GM23338 (cell line): ENCODE data around the gene COA7. TPM values are rescaled to one million over a fixed set of nuclear protein-coding genes. Genes with fewer than 3 reads are reported as not detected.

Experiments used
- ATAC-seq: fragments of 200-7000 bp; cut with Tn5 transposase; 3 replicates; pipeline ENCODE4 v1.9.1; 2020
- DNase-seq: peaks from one replicate; pipeline ENCODE4 v3.0.0-alpha.2; 2015; ENCODE audit warnings: low spot score
- H2AFZ ChIP-seq: fragments of 200-600 bp; sonication (generic); 2 replicates; pipeline ENCODE4 v1.8.0; 2016; ENCODE audit warnings: antibody characterized with exemption, mild to moderate bottlenecking, moderate library complexity
- H3F3A ChIP-seq: fragments of 200-600 bp; sonication (generic); replicated peaks from 2 replicates; pipeline ENCODE4 v1.8.0; 2017; ENCODE audit warnings: antibody characterized with exemption, mixed run types, low read depth
- H3K27ac ChIP-seq: fragments of 200-600 bp; sonication (generic); 2 replicates; pipeline ENCODE4 v1.6.1; 2016; ENCODE audit warnings: low read depth
- H3K27me3 ChIP-seq: fragments of 200-600 bp; sonication (generic); 2 replicates; pipeline ENCODE4 v1.8.0; 2016; ENCODE audit warnings: mild to moderate bottlenecking, mixed run types, moderate library complexity; ENCODE audit not compliant: insufficient read depth
- H3K36me3 ChIP-seq: fragments of 200-600 bp; sonication (generic); 2 replicates; pipeline ENCODE4 v1.8.0; 2016; ENCODE audit warnings: mild to moderate bottlenecking; ENCODE audit not compliant: insufficient read depth
- H3K4me1 ChIP-seq: fragments of 200-600 bp; sonication (generic); 2 replicates; pipeline ENCODE4 v1.8.0; 2016; ENCODE audit warnings: mild to moderate bottlenecking, moderate library complexity; ENCODE audit not compliant: insufficient read depth
- H3K4me2 ChIP-seq: fragments of 200-600 bp; sonication (generic); 2 replicates; pipeline ENCODE4 v1.7.1; 2017; ENCODE audit warnings: mixed run types
- H3K4me3 ChIP-seq: fragments of 200-600 bp; sonication (generic); 2 replicates; pipeline ENCODE4 v1.6.1; 2016; ENCODE audit warnings: mixed run types
- H3K79me2 ChIP-seq: fragments of 200-600 bp; sonication (generic); replicated peaks from 2 replicates; pipeline ENCODE4 v1.8.0; 2017; ENCODE audit warnings: mild to moderate bottlenecking; ENCODE audit not compliant: insufficient read depth
- H3K9me2 ChIP-seq: fragments of 200-600 bp; sonication (generic); 2 replicates; pipeline ENCODE4 v1.8.0; 2017; ENCODE audit not compliant: insufficient read depth
- H4K20me1 ChIP-seq: fragments of 200-600 bp; sonication (generic); replicated peaks from 2 replicates; pipeline ENCODE4 v1.8.0; 2017; ENCODE audit warnings: mild to moderate bottlenecking; ENCODE audit not compliant: insufficient read depth
- H3K27ac Mint-ChIP-seq: 2 replicates; pipeline ENCODE4 v1.8.0; 2020; ENCODE audit warnings: inconsistent platforms, mild to moderate bottlenecking, moderate library complexity, mixed read lengths
- H3K27me3 Mint-ChIP-seq: 3 replicates; pipeline ENCODE4 v1.8.0; 2022; ENCODE audit warnings: low read depth, mild to moderate bottlenecking, moderate library complexity, mixed read lengths, inconsistent platforms; ENCODE audit not compliant: insufficient read depth, poor library complexity
- H3K36me3 Mint-ChIP-seq: 3 replicates; pipeline ENCODE4 v1.8.0; 2021; ENCODE audit warnings: low read depth, mild to moderate bottlenecking, inconsistent platforms, moderate library complexity, mixed read lengths
- H3K4me1 Mint-ChIP-seq: 3 replicates; pipeline ENCODE4 v1.8.0; 2020; ENCODE audit warnings: mild to moderate bottlenecking, inconsistent platforms, mixed read lengths
- H3K4me3 Mint-ChIP-seq: 3 replicates; pipeline ENCODE4 v1.8.0; 2021; ENCODE audit warnings: moderate library complexity, mild to moderate bottlenecking, inconsistent platforms, mixed read lengths
- H3K9me3 Mint-ChIP-seq: 3 replicates; pipeline ENCODE4 v1.8.0; 2020; ENCODE audit warnings: moderate library complexity, mild to moderate bottlenecking, inconsistent platforms, mixed read lengths
- CREB1 ChIP-seq: fragments of 250-450 bp; sonication (Bioruptor Pico); IDR thresholded peaks from 2 replicates; pipeline ENCODE4 v1.5.0; 2020; ENCODE audit warnings: low read depth, mild to moderate bottlenecking, moderate library complexity
- EZH2 ChIP-seq: fragments of 200-600 bp; sonication (generic); IDR thresholded peaks from one replicate; pipeline ENCODE4 v1.8.0; 2017; ENCODE audit warnings: antibody characterized with exemption, mild to moderate bottlenecking, low read depth; ENCODE audit not compliant: unreplicated experiment
- EZH2phosphoT487 ChIP-seq: fragments of 200-600 bp; sonication (generic); IDR thresholded peaks from one replicate; pipeline ENCODE4 v1.8.1; 2018; ENCODE audit warnings: antibody characterized with exemption; ENCODE audit not compliant: unreplicated experiment
- JUNB ChIP-seq: IDR thresholded peaks from one replicate; pipeline ENCODE4 v1.6.1; 2016; ENCODE audit warnings: antibody characterized with exemption; ENCODE audit not compliant: unreplicated experiment
- NANOG ChIP-seq: IDR thresholded peaks from 2 replicates; pipeline ENCODE4 v1.6.1; 2016; ENCODE audit warnings: antibody characterized with exemption, borderline replicate concordance
- POLR2AphosphoS5 ChIP-seq: IDR thresholded peaks from 2 replicates; pipeline ENCODE4 v1.6.1; 2016; ENCODE audit warnings: antibody characterized with exemption, low read depth
- REST ChIP-seq: IDR thresholded peaks from one replicate; pipeline ENCODE4 v1.6.1; 2018; ENCODE audit warnings: antibody characterized with exemption; ENCODE audit not compliant: unreplicated experiment
- STAT1 ChIP-seq: IDR thresholded peaks from one replicate; pipeline ENCODE4 v1.6.1; 2016; ENCODE audit warnings: antibody characterized with exemption; ENCODE audit not compliant: unreplicated experiment
- ZNF331 ChIP-seq: fragments of 250-450 bp; sonication (Bioruptor Pico); IDR thresholded peaks from 2 replicates; pipeline ENCODE4 v1.5.0; 2020; ENCODE audit warnings: low read depth, mild to moderate bottlenecking, moderate library complexity
- polyA plus RNA-seq: library from polyadenylated mRNA; unstranded; fragments of >200 nt; fragmentation: Nextera tagmentation; extraction: Ambion mirVana; gene quantifications from 2 replicates; pipeline ENCODE4 v1.2.1, GENCODE V29; 2016
- total RNA-seq: library from RNA; depleted of rRNA; stranded (reverse); fragments of >200 nt; shearing (Covaris generic); gene quantifications from 2 replicates; pipeline ENCODE4 v1.2.3, GENCODE V29; 2014
- TF ChIP-seq, protein P1 (sequence below): IDR thresholded peaks from 2 replicates; pipeline ENCODE4 v1.6.1; 2016; ENCODE audit warnings: antibody characterized with exemption
- TF ChIP-seq, protein P2 (sequence below), 2 experiments: fragments of 200-600 bp in 1 of 2; sonication (generic) in 1 of 2; conservative IDR thresholded peaks; 2 replicates each; pipeline versions ENCODE4 v1.5.1 to v1.6.1; 2016 to 2017; ENCODE audit warnings: antibody characterized with exemption in 2 of 2, low read depth in 2 of 2, mild to moderate bottlenecking in 2 of 2, moderate library complexity in 1 of 2

COA7 gene
- total and polyA plus RNA-seq, 2 experiments from 2014 or later = 19.7 to 27.5 TPM

GRCh38 chr1:52681136-52681535, 17.0 kb downstream of the COA7 start:
- Mint-ChIP-seq H3K27ac (no peak overlapping the region), H3K27me3 (peaks cover 8% of the 10 kb centered on the region), H3K36me3 (peaks cover 15% of the 10 kb centered on the region; the same call in 2 of the 3 replicates), H3K4me1 (peaks cover 21% of the 10 kb centered on the region), H3K9me3 (no peaks in the 10 kb centered on the region; the same call in 2 of the 3 replicates), H3K4me3 (no peak overlapping the region)
- TF ChIP-seq ZNF331 (CRISPR knock-in tag) = no peak
- no peak for TF ChIP-seq POLR2AphosphoS5
- TF ChIP-seq JUNB = no peak
- TF ChIP-seq, protein P1, sequence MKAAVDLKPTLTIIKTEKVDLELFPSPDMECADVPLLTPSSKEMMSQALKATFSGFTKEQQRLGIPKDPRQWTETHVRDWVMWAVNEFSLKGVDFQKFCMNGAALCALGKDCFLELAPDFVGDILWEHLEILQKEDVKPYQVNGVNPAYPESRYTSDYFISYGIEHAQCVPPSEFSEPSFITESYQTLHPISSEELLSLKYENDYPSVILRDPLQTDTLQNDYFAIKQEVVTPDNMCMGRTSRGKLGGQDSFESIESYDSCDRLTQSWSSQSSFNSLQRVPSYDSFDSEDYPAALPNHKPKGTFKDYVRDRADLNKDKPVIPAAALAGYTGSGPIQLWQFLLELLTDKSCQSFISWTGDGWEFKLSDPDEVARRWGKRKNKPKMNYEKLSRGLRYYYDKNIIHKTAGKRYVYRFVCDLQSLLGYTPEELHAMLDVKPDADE = no peak
- no peak for TF ChIP-seq EZH2
- no peak for TF ChIP-seq CREB1 (CRISPR knock-in tag)
- H3K4me2 ChIP-seq = no peak overlapping the region
- peaks cover 4% of the 10 kb centered on the region for H4K20me1 ChIP-seq
- ATAC-seq = no peak
- no peak overlapping the region for H2AFZ ChIP-seq
- no peaks in the 10 kb centered on the region for H3F3A ChIP-seq
- H3K4me3 ChIP-seq = no peak overlapping the region
- H3K4me1 ChIP-seq = no peaks in the 10 kb centered on the region; the same call in 1 of the 2 replicates
- H3K27me3 ChIP-seq = no peaks in the 10 kb centered on the region
- H3K36me3 ChIP-seq = no peaks in the 10 kb centered on the region
- no peaks in the 10 kb centered on the region for H3K9me2 ChIP-seq
- DNase-seq = no peak
- H3K79me2 ChIP-seq = 0 out of 2 replicates have a peak, but pooled peaks cover 6% of the 10 kb centered on the region
- no peak overlapping the region for H3K27ac ChIP-seq

- H3K27ac ChIP-seq = no peak overlapping the region
- Mint-ChIP-seq H3K27me3 (peaks cover 8% of the 10 kb centered on the region), H3K27ac (no peak overlapping the region; the same call in 1 of the 2 replicates), H3K36me3 (peaks cover 10% of the 10 kb centered on the region; the same call in 2 of the 3 replicates), H3K4me1 (peaks cover 19% of the 10 kb centered on the region), H3K9me3 (no peaks in the 10 kb centered on the region; the same call in 2 of the 3 replicates), H3K4me3 (no peak overlapping the region)
- DNase-seq (no peak), ATAC-seq (no peak)
- no peak overlapping the region for H3K4me2 ChIP-seq
- H3F3A ChIP-seq = no peaks in the 10 kb centered on the region
- H3K27me3 ChIP-seq = no peaks in the 10 kb centered on the region
- H4K20me1 ChIP-seq = no peaks in the 10 kb centered on the region; the same call in none of the 2 replicates
- no peak overlapping the region for H2AFZ ChIP-seq
- 0 out of 2 replicates have a peak, but pooled peaks cover under 1% of the 10 kb centered on the region for H3K79me2 ChIP-seq
- no peaks in the 10 kb centered on the region; the same call in 1 of the 2 replicates for H3K4me1 ChIP-seq
- no peaks in the 10 kb centered on the region for H3K9me2 ChIP-seq
- H3K36me3 ChIP-seq = no peaks in the 10 kb centered on the region
- H3K4me3 ChIP-seq = no peak overlapping the region
- TF ChIP-seq NANOG (no peak), REST (no peak), EZH2 (no peak), CREB1 (CRISPR knock-in tag) (no peak), EZH2phosphoT487 (no peak), ZNF331 (CRISPR knock-in tag) (no peak), STAT1 (no peak)
- TF ChIP-seq, protein P2, sequence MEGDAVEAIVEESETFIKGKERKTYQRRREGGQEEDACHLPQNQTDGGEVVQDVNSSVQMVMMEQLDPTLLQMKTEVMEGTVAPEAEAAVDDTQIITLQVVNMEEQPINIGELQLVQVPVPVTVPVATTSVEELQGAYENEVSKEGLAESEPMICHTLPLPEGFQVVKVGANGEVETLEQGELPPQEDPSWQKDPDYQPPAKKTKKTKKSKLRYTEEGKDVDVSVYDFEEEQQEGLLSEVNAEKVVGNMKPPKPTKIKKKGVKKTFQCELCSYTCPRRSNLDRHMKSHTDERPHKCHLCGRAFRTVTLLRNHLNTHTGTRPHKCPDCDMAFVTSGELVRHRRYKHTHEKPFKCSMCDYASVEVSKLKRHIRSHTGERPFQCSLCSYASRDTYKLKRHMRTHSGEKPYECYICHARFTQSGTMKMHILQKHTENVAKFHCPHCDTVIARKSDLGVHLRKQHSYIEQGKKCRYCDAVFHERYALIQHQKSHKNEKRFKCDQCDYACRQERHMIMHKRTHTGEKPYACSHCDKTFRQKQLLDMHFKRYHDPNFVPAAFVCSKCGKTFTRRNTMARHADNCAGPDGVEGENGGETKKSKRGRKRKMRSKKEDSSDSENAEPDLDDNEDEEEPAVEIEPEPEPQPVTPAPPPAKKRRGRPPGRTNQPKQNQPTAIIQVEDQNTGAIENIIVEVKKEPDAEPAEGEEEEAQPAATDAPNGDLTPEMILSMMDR (conservative IDR thresholded peaks at IDR 0.05; ENCODE audit: low read depth in 2 of 2) = no peak
Measured at GRCh38 chr1:52680353-52680752, 17.8 kb downstream of the COA7 start.
